RWPE1 (cell line): Measurements from ENCODE around the gene ZC3H12D.

Source experiments
- CTCF ChIA-PET: fragments of 350-600 bp; sonication (Branson Sonifier 250); formaldehyde crosslinking; extraction: SDS; loops from one replicate; lab custom pipeline; 2021; lab: Yijun Ruan, JAX
- POLR2A ChIA-PET: fragments of 400-600 bp; formaldehyde crosslinking; extraction: SDS; loops from one replicate; lab custom pipeline; 2020; ENCODE audit warnings: antibody characterized with exemption; ENCODE audit not compliant: low non-redundant PET; lab: Yijun Ruan, JAX
- DNase-seq: peaks from one replicate; pipeline ENCODE4 v3.0.0; 2012; ENCODE audit warnings: low spot score
- H3K27ac ChIP-seq: fragments of 450-650 bp; 2 replicates; pipeline ENCODE4 v1.5.1; 2017
- CTCF ChIP-seq: fragments of 450-650 bp; conservative IDR thresholded peaks from 2 replicates; pipeline ENCODE4 v1.5.1; 2017; ENCODE audit warnings: low read depth, mild to moderate bottlenecking

The ZC3H12D gene

DNA sequence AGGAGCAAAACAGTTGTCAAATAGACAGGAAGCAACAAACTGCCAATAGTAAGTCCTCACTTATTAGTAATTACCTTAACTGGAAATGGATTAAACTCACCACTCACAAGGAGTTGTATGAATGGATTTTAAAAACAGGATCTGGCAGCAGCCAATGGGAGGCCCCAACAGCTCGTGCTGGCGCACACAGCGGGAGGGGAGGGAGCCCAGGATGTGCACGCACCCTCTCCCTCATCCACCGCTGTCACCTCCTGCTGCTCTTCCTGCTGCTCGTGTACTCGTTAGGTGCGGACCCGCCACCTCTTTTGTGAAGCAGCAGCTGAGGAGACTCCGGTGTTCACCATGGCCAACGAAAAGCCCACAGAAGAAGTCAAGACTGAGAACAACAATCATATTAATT lies 84.8 kb downstream of the ZC3H12D start, which contains the start of gene SUMO4:
SUMO4 (plus strand) TSS at position 213 of the 400 bp plus-strand sequence; CDS start at position 343, 130 bp downstream.
- ChIA-PET CTCF (no interaction called here), POLR2A (no interaction called here)
- DNase-seq, result no peak
- H3K27ac ChIP-seq, result no peak within 1 kb of the TSS
- no peak for TF ChIP-seq CTCF

DNA sequence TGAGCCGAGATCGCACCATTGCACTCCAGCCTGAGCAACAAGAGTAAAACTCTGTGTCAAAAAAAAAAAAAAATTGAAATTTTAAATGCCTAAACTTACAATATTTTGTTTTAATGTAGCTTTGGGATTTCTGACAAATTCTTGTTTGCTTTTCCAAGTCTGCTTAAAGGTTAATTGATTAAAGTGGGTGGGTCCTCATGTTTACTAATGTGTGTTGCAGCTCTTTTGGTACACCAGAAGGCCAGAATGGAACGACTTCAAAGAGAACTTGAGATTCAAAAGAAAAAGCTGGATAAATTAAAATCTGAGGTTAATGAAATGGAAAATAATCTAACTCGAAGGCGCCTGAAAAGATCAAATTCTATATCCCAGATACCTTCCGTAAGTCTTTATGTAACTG lies 87.4 kb downstream of the ZC3H12D start:
- H3K27ac ChIP-seq, result no peak overlapping the region
- POLR2A ChIA-PET, result no interaction called here
- CTCF ChIA-PET, result no interaction called here
- no peak for TF ChIP-seq CTCF
- DNase-seq, result no peak
